H1 (cell line): ENCODE data around the gene CDH11. TPM values are rescaled to one million over a fixed set of nuclear protein-coding genes. Genes with fewer than 3 reads are reported as not detected.

Experiments used
- BACH1 ChIP-seq: IDR thresholded peaks from 2 replicates; pipeline ENCODE4 v1.6.1; 2012; ENCODE audit warnings: low read length, improper control_type of control experiment
- CTCF ChIP-seq, 3 experiments: IDR thresholded peaks; 1 replicate in 2 of 3; 2 replicates in 1 of 3; pipeline versions ENCODE4 v1.5.1 to v1.6.1; 2011; ENCODE audit warnings: low read length in 3 of 3, mild to moderate bottlenecking in 3 of 3, inconsistent platforms in 2 of 3, low read depth in 1 of 3, moderate library complexity in 1 of 3; ENCODE audit not compliant: insufficient read depth in 1 of 3; ENCODE audit errors: control extremely low read depth in 1 of 3
- POLR2AphosphoS5 ChIP-seq: IDR thresholded peaks from 2 replicates; pipeline ENCODE4 v1.6.1; 2011; ENCODE audit warnings: low read depth, low read length
- polyA plus RNA-seq, 7 experiments: library from polyadenylated mRNA; depleted of rRNA in 3 of 7; stranded (reverse) in 5 of 7; unstranded in 2 of 7; fragments of >200 nt in 5 of 7; fragments of 200-250 nt in 2 of 7; gene quantifications; 1 replicate in 5 of 7; 2 replicates in 1 of 7; 4 replicates in 1 of 7; pipeline versions ENCODE4 v1.2.1 to v1.2.3, GENCODE V29; 2011 to 2013; ENCODE audit warnings: missing spikeins in 2 of 7, mixed read lengths in 2 of 7
- total RNA-seq: library from RNA; stranded (reverse); fragmentation: NEBNext Ultra II Directional; extraction: Animal tissue kit (Norgen Biotek cat#: 25700); gene quantifications from 2 replicates; pipeline ENCODE4 v1.2.1, GENCODE V29; 2021

The CDH11 gene
- total and polyA plus RNA-seq, 2 of the 8 experiments (the other 6 are each of a cell fraction or from before 2014, with no cell fraction given): 3.3 to 8.4 TPM

- TF ChIP-seq CTCF (IDR thresholded peaks at IDR 0.05; ENCODE audit: control extremely low read depth in 1 of 3, insufficient read depth in 1 of 3, low read depth in 1 of 3, low read length in 3 of 3): no peak
- no peak for TF ChIP-seq POLR2AphosphoS5
- no peak for TF ChIP-seq BACH1
- TF ChIP-seq, all 59 proteins: peak for 0
Measured at GRCh38 chr16:65032387-65032786, 89.5 kb downstream of the CDH11 start (continued).
